Esophagus squamous epithelium (tissue), 5 donors: ENCODE results near the gene AK1. TPM values are rescaled to one million over a fixed set of nuclear protein-coding genes. Genes with fewer than 3 reads are reported as not detected.
"Not testable (repeated sequence)": the region's sequence is repeated elsewhere in the genome, so short reads cannot be mapped to it uniquely, and the experiment has no call there.

Source experiments
- DNase-seq: peaks from one replicate; lab custom pipeline; 2025; lab: John Stamatoyannopoulos, UW
- H3K27ac ChIP-seq, 4 donors: fragments of 200-600 bp; sonication (generic); one replicate each; pipeline ENCODE4 v1.5.1; 2016 to 2019; ENCODE audit warnings: mild to moderate bottlenecking in 1 of 4
- H3K27me3 ChIP-seq, 4 donors: fragments of 200-600 bp; sonication (generic); 1 replicate in 3 of 4; 2 replicates in 1 of 4; pipeline versions ENCODE4 v1.5.1 to v1.6.0; 2017 to 2021; ENCODE audit warnings: antibody characterized with exemption in 1 of 4
- H3K36me3 ChIP-seq, 3 donors: fragments of 200-600 bp; sonication (generic); one replicate each; pipeline ENCODE4 v1.5.1; 2016 to 2019
- H3K4me1 ChIP-seq, 3 donors: fragments of 200-600 bp; sonication (generic); one replicate each; pipeline ENCODE4 v1.5.1; 2017 to 2019
- H3K4me3 ChIP-seq, 4 donors: fragments of 200-600 bp; sonication (generic); 1 replicate in 3 of 4; 2 replicates in 1 of 4; pipeline ENCODE4 v1.5.1; 2016 to 2019; ENCODE audit warnings: mild to moderate bottlenecking in 2 of 4, moderate library complexity in 1 of 4
- H3K9me3 ChIP-seq, 3 donors: fragments of 200-600 bp; sonication (generic); one replicate each; pipeline ENCODE4 v1.5.1; 2016 to 2019
- POLR2A ChIP-seq, 4 donors: fragments of 450-650 bp; IDR thresholded peaks; one replicate each; pipeline ENCODE4 v1.6.1; 2017; ENCODE audit warnings: antibody characterized with exemption in 4 of 4, mild to moderate bottlenecking in 4 of 4, moderate library complexity in 3 of 4
- WGBS, 2 donors: methylation state at CpG; one replicate each; pipeline ENCODE4 v1.1.5; 2018; 5-methylcytosine and 5-hydroxymethylcytosine counted together
- intact Hi-C: fragments of 100-400 bp; cut with DNase I; formaldehyde crosslinking; loops from one replicate; pipeline ENCODE4 v1.15.0; 2022
- total RNA-seq, 4 donors: library from RNA; depleted of rRNA; stranded (reverse); fragments of >200 nt; gene quantifications; one replicate each; pipeline ENCODE4 v1.1.0, GENCODE V29; 2016
- TF ChIP-seq, protein P1 (sequence below), 6 experiments: fragments of 450-650 bp in 4 of 6; fragments of 200-600 bp in 2 of 6; sonication (generic) in 2 of 6; IDR thresholded peaks; one replicate each; pipeline ENCODE4 v1.5.1; 2016 to 2019; ENCODE audit warnings: antibody characterized with exemption in 6 of 6, mild to moderate bottlenecking in 4 of 6, moderate library complexity in 4 of 6
- donor health status: DM: yes; HTN: yes; CAD: no.

AK1 gene
- total RNA-seq, 4 donors from 2014 or later: 11.1 to 36.1 (median 26.8) TPM

DNA sequence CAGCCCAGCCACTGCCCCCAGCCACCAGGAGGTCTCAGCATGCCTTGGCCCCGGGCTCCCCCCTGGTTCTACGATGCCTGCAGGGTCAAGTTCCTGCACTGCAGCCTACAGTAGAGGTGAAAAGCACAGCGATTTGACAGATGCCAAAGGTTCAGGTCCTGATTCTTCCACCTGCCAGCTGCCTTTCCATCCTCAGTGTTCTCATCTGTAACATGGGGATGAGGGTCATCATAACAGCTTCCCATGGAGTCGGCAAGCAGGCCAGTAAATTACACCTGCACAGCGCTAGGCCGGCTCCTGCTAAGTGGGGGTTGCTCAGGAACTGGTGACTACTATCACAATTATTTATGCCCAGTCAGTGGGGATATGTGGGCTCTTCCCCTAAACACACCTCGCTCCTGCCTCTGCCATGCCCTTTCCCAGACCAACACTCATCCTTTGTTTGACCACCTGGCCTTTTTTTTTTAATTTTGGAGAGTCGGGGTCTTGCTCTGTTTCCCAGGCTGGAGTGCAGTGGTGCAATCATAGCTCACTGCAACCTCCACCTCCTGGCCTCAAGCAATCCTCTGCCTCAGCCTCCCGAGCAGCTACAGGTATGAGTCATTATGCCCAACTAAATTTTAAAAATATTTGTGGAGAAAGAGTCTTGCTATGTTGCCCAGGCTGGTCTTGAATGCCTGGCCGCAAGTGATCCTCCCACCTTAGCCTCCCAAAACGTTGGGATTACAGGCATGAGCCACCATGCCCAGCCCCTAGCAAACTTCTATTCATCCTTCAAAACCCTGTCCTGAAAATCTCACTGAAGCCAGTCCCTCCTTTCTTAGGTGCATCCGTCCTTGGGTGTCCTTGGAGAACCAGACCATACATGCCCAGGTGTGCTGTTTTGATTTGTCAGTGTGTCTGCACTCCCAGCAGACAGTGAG, 29.4 kb downstream of the AK1 start:
- no peak for DNase-seq
- Histone ChIP-seq H3K27ac (peak overlapping the region in 3 of 4 donors; percentile 52 to 80 (median 68)), H3K4me3 (peak overlapping the region in 2 of 4 donors; percentile 16 to 21)

DNA sequence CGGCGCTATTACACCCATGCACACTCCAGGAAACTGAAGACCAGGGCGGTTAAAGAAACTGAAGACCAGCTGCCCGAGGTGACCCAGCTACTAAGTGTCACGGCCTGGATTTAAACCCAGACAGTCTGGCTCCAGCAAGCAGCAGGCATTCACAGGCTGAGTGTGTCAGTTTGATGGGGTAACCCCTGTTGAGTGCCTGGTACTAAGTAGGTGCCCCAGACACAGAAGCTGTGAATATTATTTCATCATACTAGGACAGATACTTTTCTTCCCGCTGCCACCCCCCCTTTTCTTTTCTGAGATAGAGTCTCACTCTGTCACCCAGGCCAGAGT, 30.3 kb downstream of the AK1 start:
- peaks cover 0 to 52% (median 16%) of the 10 kb centered on the region in 3 donors for H3K4me1 ChIP-seq
- H3K27ac ChIP-seq: peak overlapping the region in 3 of 4 donors; percentile 52 to 80 (median 68)
- intact Hi-C loops: no loop called here
- H3K36me3 ChIP-seq: peaks cover 0 to 4% (median 0%) of the 10 kb centered on the region in 3 donors
- peaks cover 0 to 18% (median 5%) of the 10 kb centered on the region in 3 donors for H3K9me3 ChIP-seq
- WGBS, 2 donors: 45 to 61% methylated on average over 3 to 6 of the region's 6 CpGs
- TF ChIP-seq, protein P1, sequence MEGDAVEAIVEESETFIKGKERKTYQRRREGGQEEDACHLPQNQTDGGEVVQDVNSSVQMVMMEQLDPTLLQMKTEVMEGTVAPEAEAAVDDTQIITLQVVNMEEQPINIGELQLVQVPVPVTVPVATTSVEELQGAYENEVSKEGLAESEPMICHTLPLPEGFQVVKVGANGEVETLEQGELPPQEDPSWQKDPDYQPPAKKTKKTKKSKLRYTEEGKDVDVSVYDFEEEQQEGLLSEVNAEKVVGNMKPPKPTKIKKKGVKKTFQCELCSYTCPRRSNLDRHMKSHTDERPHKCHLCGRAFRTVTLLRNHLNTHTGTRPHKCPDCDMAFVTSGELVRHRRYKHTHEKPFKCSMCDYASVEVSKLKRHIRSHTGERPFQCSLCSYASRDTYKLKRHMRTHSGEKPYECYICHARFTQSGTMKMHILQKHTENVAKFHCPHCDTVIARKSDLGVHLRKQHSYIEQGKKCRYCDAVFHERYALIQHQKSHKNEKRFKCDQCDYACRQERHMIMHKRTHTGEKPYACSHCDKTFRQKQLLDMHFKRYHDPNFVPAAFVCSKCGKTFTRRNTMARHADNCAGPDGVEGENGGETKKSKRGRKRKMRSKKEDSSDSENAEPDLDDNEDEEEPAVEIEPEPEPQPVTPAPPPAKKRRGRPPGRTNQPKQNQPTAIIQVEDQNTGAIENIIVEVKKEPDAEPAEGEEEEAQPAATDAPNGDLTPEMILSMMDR (IDR thresholded peaks at IDR 0.05): no peak
- no peak for TF ChIP-seq POLR2A (IDR thresholded peaks at IDR 0.05)
- peak overlapping the region in 2 of 4 donors; percentile 5 to 40 for H3K4me3 ChIP-seq
- H3K27me3 ChIP-seq: no peaks in the 10 kb centered on the region
- no peak for DNase-seq

More for the DNA sequence above, 29.4 kb downstream of the AK1 start:
- Histone ChIP-seq H3K9me3 (peaks cover 0 to 18% (median 5%) of the 10 kb centered on the region in 3 donors), H3K36me3 (peaks cover 0 to 4% (median 0%) of the 10 kb centered on the region in 3 donors), H3K4me1 (peaks cover 0 to 56% (median 16%) of the 10 kb centered on the region in 3 donors), H3K27me3 (no peaks in the 10 kb centered on the region)
- TF ChIP-seq, protein P1 (IDR thresholded peaks at IDR 0.05): no peak
- TF ChIP-seq POLR2A (IDR thresholded peaks at IDR 0.05): no peak
- intact Hi-C loops: no loop called here
- WGBS, 2 donors: 70 to 73% methylated on average over 11 to 12 of the region's 12 CpGs

DNA sequence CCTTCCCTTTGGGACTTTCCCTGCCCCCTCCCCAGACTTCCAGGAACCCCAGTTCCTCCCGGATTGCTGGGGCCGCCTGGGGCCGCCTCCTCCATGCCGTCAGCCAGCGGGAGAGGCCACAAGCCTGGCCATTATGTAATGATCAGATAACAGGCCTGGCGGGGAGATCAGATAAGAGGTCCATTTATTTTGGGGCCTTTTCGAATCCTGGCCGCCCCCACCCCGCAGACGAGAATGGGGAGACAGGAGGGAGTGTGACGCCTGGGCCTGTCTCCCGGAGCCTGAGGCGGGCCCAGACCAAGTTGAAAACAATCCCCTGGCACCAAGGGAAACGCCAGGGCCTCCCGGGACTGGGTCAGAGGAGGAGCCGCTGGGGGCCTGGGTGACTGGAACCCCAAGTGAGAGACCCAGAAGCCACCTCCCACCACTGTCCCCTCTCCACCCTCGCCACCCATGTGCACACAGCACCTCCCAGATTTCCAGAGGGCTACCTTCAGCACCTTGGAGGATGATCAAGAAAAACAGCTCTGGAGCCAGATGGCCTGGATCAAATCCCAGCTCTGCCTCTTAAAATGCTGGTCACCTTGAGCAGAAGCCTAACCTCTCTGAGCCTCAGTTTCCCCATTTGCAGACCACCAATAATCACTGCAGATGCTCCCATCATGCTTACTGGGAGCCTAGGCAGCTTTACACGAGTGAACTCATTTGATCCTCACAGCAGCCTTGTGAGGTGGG, 30.9 kb downstream of the AK1 start:
- Histone ChIP-seq H3K4me1 (peaks cover 0 to 47% (median 16%) of the 10 kb centered on the region in 3 donors), H3K27me3 (no peaks in the 10 kb centered on the region), H3K36me3 (peaks cover 0 to 4% (median 0%) of the 10 kb centered on the region in 3 donors), H3K27ac (peak overlapping the region; percentile 22 to 80 (median 60)), H3K9me3 (peaks cover 0 to 18% (median 5%) of the 10 kb centered on the region in 3 donors), H3K4me3 (peak overlapping the region in 2 of 4 donors; percentile 5 to 40)
- intact Hi-C loops: no loop called here
- no peak for DNase-seq
- TF ChIP-seq, protein P1 (IDR thresholded peaks at IDR 0.05): no peak
- TF ChIP-seq POLR2A (IDR thresholded peaks at IDR 0.05): no peak
- 4 to 100% methylated on average over 1 to 4 of the region's 18 CpGs for WGBS, 2 donors

DNA sequence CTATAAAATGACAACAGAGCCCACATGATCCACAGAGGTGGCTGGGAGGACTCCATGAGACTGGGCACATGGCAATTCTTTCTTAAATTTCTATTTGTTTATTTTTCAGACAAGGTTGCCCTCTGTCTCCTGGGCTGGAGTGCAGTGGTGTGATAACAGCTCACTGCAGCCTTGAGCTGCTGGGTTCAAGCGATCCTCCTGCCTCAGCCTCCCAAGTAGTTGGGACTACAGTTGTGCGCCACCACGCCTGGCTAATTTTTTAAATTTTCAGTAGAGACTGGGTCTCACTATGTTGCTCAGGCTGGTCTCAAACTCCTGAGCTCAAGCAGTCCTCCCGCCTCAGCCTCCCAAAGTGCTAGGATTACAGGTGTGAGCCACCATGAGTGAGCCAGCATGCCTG, 31.9 kb downstream of the AK1 start:
- WGBS, 2 donors: 97 to 100% methylated on average over 4 of the region's 4 CpGs
- peaks cover 0 to 18% (median 5%) of the 10 kb centered on the region in 3 donors for H3K9me3 ChIP-seq
- H3K27me3 ChIP-seq, DNase-seq, intact Hi-C loops, H3K36me3 ChIP-seq: not testable (repeated sequence)
- H3K4me1 ChIP-seq: peaks cover 0 to 47% (median 16%) of the 10 kb centered on the region in 3 donors
- peak overlapping the region in 1 of 4 donors; percentile 5 for H3K4me3 ChIP-seq
- peak overlapping the region; percentile 22 to 80 (median 62) for H3K27ac ChIP-seq

DNA sequence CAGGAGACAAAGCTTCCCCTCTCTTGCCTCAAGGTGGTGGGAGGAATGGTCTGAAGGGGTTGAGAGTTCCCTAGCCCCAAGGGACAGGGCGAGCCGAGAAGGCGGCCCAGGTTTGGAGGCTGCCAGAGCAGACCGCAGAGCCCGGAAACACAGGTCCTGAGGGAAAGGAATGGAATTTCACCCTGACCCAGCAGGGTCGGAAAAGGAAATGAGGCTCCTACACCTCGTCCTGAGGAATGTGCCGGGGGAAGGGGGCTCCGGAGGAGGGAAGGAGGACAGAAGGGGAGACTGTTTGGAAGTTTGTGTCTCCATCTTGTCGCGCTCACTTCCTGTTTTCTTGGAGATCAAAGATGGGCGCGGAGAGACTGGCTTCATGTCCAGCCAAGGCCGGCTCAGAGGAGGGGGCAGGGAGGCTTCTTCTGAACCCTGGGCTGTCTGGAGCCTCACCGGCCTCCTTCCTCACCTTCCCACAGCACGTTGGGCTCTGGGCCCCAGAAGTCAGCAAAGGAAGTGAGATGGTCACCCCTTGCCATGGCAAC, 32.6 kb downstream of the AK1 start:
- Histone ChIP-seq H3K27me3 (no peaks in the 10 kb centered on the region), H3K9me3 (peaks cover 0 to 17% (median 5%) of the 10 kb centered on the region in 3 donors), H3K4me3 (no peak overlapping the region), H3K27ac (peak overlapping the region in 3 of 4 donors; percentile 55 to 80 (median 68)), H3K4me1 (peaks cover 0 to 55% (median 16%) of the 10 kb centered on the region in 3 donors), H3K36me3 (peaks cover 0 to 4% (median 0%) of the 10 kb centered on the region in 3 donors)
- TF ChIP-seq POLR2A (IDR thresholded peaks at IDR 0.05): no peak
- TF ChIP-seq, protein P1 (IDR thresholded peaks at IDR 0.05): no peak
- intact Hi-C loops: no loop called here
- no peak for DNase-seq
- WGBS, 2 donors: 78 to 79% methylated on average over 5 to 11 of the region's 16 CpGs
